K562 (cell line): Measurements from ENCODE around the gene RPS27. TPM values are rescaled to one million over a fixed set of nuclear protein-coding genes. Genes with fewer than 3 reads are reported as not detected.
A peak's percentile ranks its signal among the peaks of the same experiment; 100 is the strongest.

Source experiments
- CCAR2 ChIP-seq: fragments of 200-400 bp; formaldehyde crosslinking; IDR thresholded peaks from 2 replicates; pipeline ENCODE4 v1.6.1; 2017; ENCODE audit warnings: mild to moderate bottlenecking, low read depth, low read length
- CUX1 ChIP-seq: fragments of 200-800 bp; sonication (Bioruptor generic); IDR thresholded peaks from 2 replicates; pipeline ENCODE4 v1.6.1; 2016; ENCODE audit warnings: missing genetic modification characterization, missing compliant biosample characterization
- ERF ChIP-seq: fragments of 450-650 bp; formaldehyde crosslinking; IDR thresholded peaks from 2 replicates; pipeline ENCODE4 v1.4.0; 2020; ENCODE audit warnings: mild to moderate bottlenecking, mixed read lengths
- HES1 ChIP-seq: fragments of 450-650 bp; IDR thresholded peaks from 2 replicates; pipeline ENCODE4 v1.6.1; 2016; ENCODE audit warnings: low read depth, mild to moderate bottlenecking, moderate library complexity
- HINFP ChIP-seq: fragments of 450-650 bp; conservative IDR thresholded peaks from 2 replicates; pipeline ENCODE4 v1.6.1; 2016; ENCODE audit warnings: missing genetic modification characterization, low read depth, mild to moderate bottlenecking, control low read depth, missing compliant biosample characterization
- NFRKB ChIP-seq: fragments of 450-650 bp; IDR thresholded peaks from 2 replicates; pipeline ENCODE4 v1.6.1; 2016; ENCODE audit warnings: low read depth
- PTRF ChIP-seq: fragments of 450-650 bp; IDR thresholded peaks from 2 replicates; pipeline ENCODE4 v1.6.1; 2016; ENCODE audit warnings: mild to moderate bottlenecking, missing genetic modification characterization, missing compliant biosample characterization
- RB1 ChIP-seq: fragments of 450-650 bp; IDR thresholded peaks from 2 replicates; pipeline ENCODE4 v1.6.1; 2017; ENCODE audit warnings: low read depth, mild to moderate bottlenecking
- SNIP1 ChIP-seq: fragments of 450-650 bp; IDR thresholded peaks from 2 replicates; pipeline ENCODE4 v1.7.1; 2017; ENCODE audit warnings: low read depth, mild to moderate bottlenecking
- USF1 ChIP-seq: sonication (generic); formaldehyde crosslinking; IDR thresholded peaks from 2 replicates; pipeline ENCODE4 v1.9.0; 2022; ENCODE audit warnings: mild to moderate bottlenecking, missing genetic modification reagents
- ZBTB34 ChIP-seq: fragments of 250-450 bp; sonication (Bioruptor Pico); IDR thresholded peaks from 2 replicates; pipeline ENCODE4 v1.8.0; 2021; ENCODE audit warnings: mild to moderate bottlenecking, moderate library complexity
- ZC3H8 ChIP-seq: fragments of 450-650 bp; IDR thresholded peaks from 2 replicates; pipeline ENCODE4 v1.6.1; 2017
- ZFP91 ChIP-seq: sonication (generic); formaldehyde crosslinking; IDR thresholded peaks from 2 replicates; pipeline ENCODE4 v1.8.0; 2022; ENCODE audit warnings: mild to moderate bottlenecking, missing genetic modification reagents
- ZNF239 ChIP-seq: fragments of 250-450 bp; sonication (Bioruptor Pico); IDR thresholded peaks from 2 replicates; pipeline ENCODE4 v1.4.0; 2020; ENCODE audit warnings: mild to moderate bottlenecking
- ZNF263 ChIP-seq: sonication (generic); formaldehyde crosslinking; IDR thresholded peaks from 2 replicates; pipeline ENCODE4 v1.8.0; 2022; ENCODE audit warnings: mild to moderate bottlenecking, missing genetic modification reagents, borderline replicate concordance
- ZNF445 ChIP-seq: fragments of 250-450 bp; sonication (Bioruptor Pico); IDR thresholded peaks from 2 replicates; pipeline ENCODE4 v1.4.0; 2020; ENCODE audit warnings: low read depth, mild to moderate bottlenecking, moderate library complexity
- polyA plus RNA-seq, 8 experiments: library from polyadenylated mRNA; depleted of rRNA in 4 of 8; stranded (reverse) in 5 of 8; unstranded in 3 of 8; fragments of >200 nt; fragmentation: Nextera tagmentation in 2 of 8; fragmentation: Illumina TruSeq in 1 of 8; extraction: Ambion mirVana in 2 of 8; extraction: Trizol in 1 of 8; gene quantifications; 2 replicates each; pipeline versions ENCODE4 v1.2.1 to v1.2.3, GENCODE V29; 2011 to 2014; ENCODE audit warnings: inconsistent platforms in 1 of 8, missing spikeins in 1 of 8
- total RNA-seq, 7 experiments: library from RNA; depleted of rRNA in 6 of 7; stranded (reverse); fragments of >200 nt in 6 of 7; fragmentation: Illumina TruSeq in 2 of 7; extraction: Trizol in 2 of 7; gene quantifications; 2 replicates each; pipeline versions ENCODE4 v1.2.1 to v1.2.3, GENCODE V29; 2011 to 2021; ENCODE audit warnings: low replicate concordance in 1 of 7

Gene RPS27
- total and polyA plus RNA-seq, 9 of the 15 experiments (the other 6 are each of a cell fraction or from before 2014, with no cell fraction given) = 2,091 to 9,377 (median 6,706) TPM

- TF ChIP-seq CUX1 (CRISPR knock-in tag) (peak; percentile 83; the same call in 1 of the 2 replicates), HINFP (tag) (0 out of 2 replicates have a peak, but pooled peaks have one; percentile 38), HES1 (no peak), PTRF (no peak), USF1 (CRISPR knock-in tag) (no peak), SNIP1 (no peak), ZNF445 (no peak), CCAR2 (no peak), NFRKB (peak; percentile 97), ZNF263 (CRISPR knock-in tag) (no peak; the same call in 1 of the 2 replicates), RB1 (no peak), ZC3H8 (no peak), ZFP91 (CRISPR knock-in tag) (no peak), ERF (CRISPR knock-in tag) (0 out of 2 replicates have a peak, but pooled peaks have one; percentile 32), ZNF239 (no peak; the same call in 1 of the 2 replicates), ZBTB34 (no peak)
Observed at GRCh38 chr1:153990468-153991150, at the start of gene RPS27 (continued).
